Endodermal cell (in vitro differentiated cells): ENCODE results near the gene WDR37. TPM values are rescaled to one million over a fixed set of nuclear protein-coding genes. Genes with fewer than 3 reads are reported as not detected.

ENCODE experiments used
- DNase-seq: peaks from one replicate; pipeline ENCODE4 v3.0.0-alpha.2; 2017
- H3K27ac ChIP-seq: 2 replicates; pipeline ENCODE4 v1.5.1; 2013; ENCODE audit warnings: mild to moderate bottlenecking, low read depth, low read length, moderate library complexity
- H3K27me3 ChIP-seq: 2 replicates; pipeline ENCODE4 v1.6.1; 2013; ENCODE audit warnings: mild to moderate bottlenecking, low read length, moderate library complexity; ENCODE audit not compliant: insufficient read depth, control insufficient read depth, poor library complexity, severe bottlenecking
- H3K36me3 ChIP-seq: 2 replicates; pipeline ENCODE4 v1.7.0; 2013; ENCODE audit warnings: mild to moderate bottlenecking, low read length, moderate library complexity; ENCODE audit not compliant: control insufficient read depth, insufficient read depth
- H3K4me1 ChIP-seq: one replicate; pipeline ENCODE4 v1.7.0; 2013; ENCODE audit warnings: low read length; ENCODE audit not compliant: control insufficient read depth, insufficient read depth
- H3K4me3 ChIP-seq: 2 replicates; pipeline ENCODE4 v1.5.1; 2013; ENCODE audit warnings: mild to moderate bottlenecking, low read length, moderate library complexity
- H3K9ac ChIP-seq: 2 replicates; pipeline ENCODE4 v1.6.1; 2013; ENCODE audit warnings: mild to moderate bottlenecking, low read length, moderate library complexity; ENCODE audit not compliant: poor library complexity, severe bottlenecking; ENCODE audit errors: extremely low read depth
- H3K9me3 ChIP-seq: 2 replicates; pipeline ENCODE4 v1.6.1; 2013; ENCODE audit warnings: mild to moderate bottlenecking, low read length, moderate library complexity; ENCODE audit not compliant: control insufficient read depth
- H3K27ac Mint-ChIP-seq: 2 replicates; pipeline ENCODE4 v1.8.0; 2020; ENCODE audit warnings: mixed read lengths
- H3K27me3 Mint-ChIP-seq: 2 replicates; pipeline ENCODE4 v1.8.0; 2021; ENCODE audit warnings: mild to moderate bottlenecking, mixed read lengths; ENCODE audit not compliant: insufficient read depth
- H3K36me3 Mint-ChIP-seq: 2 replicates; pipeline ENCODE4 v1.8.0; 2020; ENCODE audit warnings: low read depth, mixed read lengths
- H3K4me1 Mint-ChIP-seq: 2 replicates; pipeline ENCODE4 v1.8.0; 2020; ENCODE audit warnings: mixed read lengths
- H3K4me3 Mint-ChIP-seq: 2 replicates; pipeline ENCODE4 v1.8.0; 2020; ENCODE audit warnings: mild to moderate bottlenecking, moderate library complexity, mixed read lengths
- H3K9me3 Mint-ChIP-seq: 2 replicates; pipeline ENCODE4 v1.8.0; 2020; ENCODE audit warnings: mild to moderate bottlenecking, mixed read lengths
- WGBS, 2 experiments: methylation state at CpG; one replicate each; pipeline versions ENCODE4 v1.1.5 to v1.1.7; 2013; ENCODE audit warnings: missing lambda C conversion rate in 2 of 2, mixed read lengths in 1 of 2; ENCODE audit not compliant: insufficient coverage in 1 of 2, insufficient read length in 1 of 2; 5-methylcytosine and 5-hydroxymethylcytosine counted together
- total RNA-seq, 2 donors: library from RNA; stranded (reverse); fragmentation: NEBNext Ultra II Directional in 1 of 2; extraction: Animal tissue kit (Norgen Biotek cat#: 25700) in 1 of 2; gene quantifications; 2 replicates in 1 of 2; 3 replicates in 1 of 2; pipeline ENCODE4 v1.2.1, GENCODE V29; 2021
- TF ChIP-seq, protein P1 (sequence below): fragments of 200-600 bp; sonication (generic); conservative IDR thresholded peaks from 2 replicates; pipeline ENCODE4 v1.5.0; 2021; ENCODE audit warnings: antibody characterized with exemption, mild to moderate bottlenecking

Gene WDR37
- total RNA-seq, 2 donors from 2014 or later, result 10.7 TPM

DNA sequence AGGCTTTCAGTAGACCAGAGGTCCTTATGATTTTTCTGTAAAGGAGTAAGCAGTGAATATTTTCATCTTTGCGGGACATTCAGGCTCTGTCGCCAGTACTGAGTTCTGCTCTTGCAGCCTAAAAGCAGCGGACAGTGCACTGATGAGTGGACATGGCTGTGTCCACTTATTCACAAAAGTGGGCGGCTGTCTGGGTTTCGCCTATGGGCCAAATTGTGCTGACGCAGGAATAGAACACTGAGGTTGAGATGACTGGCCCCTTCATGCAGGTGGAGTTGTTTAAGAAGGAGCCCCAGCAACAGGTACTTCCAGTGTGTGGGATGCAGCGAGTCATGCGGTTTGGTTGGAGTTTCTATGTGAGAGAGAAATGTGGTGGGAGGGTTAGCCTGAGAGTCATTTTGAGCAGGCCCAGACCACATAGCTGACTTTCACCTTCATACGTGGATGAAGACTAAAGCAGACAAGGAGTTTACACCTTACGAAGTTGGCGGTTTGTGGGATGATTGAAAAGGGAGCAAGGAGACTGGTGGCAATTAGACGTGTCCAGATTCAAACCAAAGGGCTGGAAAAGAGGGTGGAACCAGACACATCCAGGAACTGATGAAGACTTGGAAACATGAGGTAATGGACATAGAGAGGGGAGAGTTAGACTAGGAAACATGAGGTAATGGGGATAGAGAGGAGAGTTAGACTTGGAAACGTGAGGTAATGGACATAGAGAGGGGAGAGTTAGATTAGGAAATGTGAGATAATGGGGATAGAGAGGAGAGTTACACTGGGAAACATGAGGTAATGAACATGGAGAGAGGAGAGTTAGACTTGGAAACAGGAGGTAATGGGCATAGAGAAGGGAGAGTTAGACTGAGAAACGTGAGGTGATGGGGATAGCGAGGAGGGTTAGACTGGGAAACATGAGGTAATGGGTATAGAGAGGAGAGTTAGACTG lies 38.2 kb downstream of the WDR37 start:
- no peak overlapping the region for H3K4me3 Mint-ChIP-seq
- TF ChIP-seq, protein P1, sequence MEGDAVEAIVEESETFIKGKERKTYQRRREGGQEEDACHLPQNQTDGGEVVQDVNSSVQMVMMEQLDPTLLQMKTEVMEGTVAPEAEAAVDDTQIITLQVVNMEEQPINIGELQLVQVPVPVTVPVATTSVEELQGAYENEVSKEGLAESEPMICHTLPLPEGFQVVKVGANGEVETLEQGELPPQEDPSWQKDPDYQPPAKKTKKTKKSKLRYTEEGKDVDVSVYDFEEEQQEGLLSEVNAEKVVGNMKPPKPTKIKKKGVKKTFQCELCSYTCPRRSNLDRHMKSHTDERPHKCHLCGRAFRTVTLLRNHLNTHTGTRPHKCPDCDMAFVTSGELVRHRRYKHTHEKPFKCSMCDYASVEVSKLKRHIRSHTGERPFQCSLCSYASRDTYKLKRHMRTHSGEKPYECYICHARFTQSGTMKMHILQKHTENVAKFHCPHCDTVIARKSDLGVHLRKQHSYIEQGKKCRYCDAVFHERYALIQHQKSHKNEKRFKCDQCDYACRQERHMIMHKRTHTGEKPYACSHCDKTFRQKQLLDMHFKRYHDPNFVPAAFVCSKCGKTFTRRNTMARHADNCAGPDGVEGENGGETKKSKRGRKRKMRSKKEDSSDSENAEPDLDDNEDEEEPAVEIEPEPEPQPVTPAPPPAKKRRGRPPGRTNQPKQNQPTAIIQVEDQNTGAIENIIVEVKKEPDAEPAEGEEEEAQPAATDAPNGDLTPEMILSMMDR, result no peak
- peaks cover 60% of the 10 kb centered on the region for H3K36me3 ChIP-seq
- no peak for DNase-seq
- H3K4me1 ChIP-seq, result no peaks in the 10 kb centered on the region
- H3K4me1 Mint-ChIP-seq, result peaks cover 4% of the 10 kb centered on the region
- H3K9me3 ChIP-seq, result no peaks in the 10 kb centered on the region
- H3K27ac ChIP-seq, result no peak overlapping the region
- H3K36me3 Mint-ChIP-seq, result peaks cover 38% of the 10 kb centered on the region
- no peaks in the 10 kb centered on the region for H3K27me3 Mint-ChIP-seq
- no peak overlapping the region for H3K27ac Mint-ChIP-seq
- H3K9ac ChIP-seq, result no peak overlapping the region
- H3K27me3 ChIP-seq, result no peaks in the 10 kb centered on the region
- H3K9me3 Mint-ChIP-seq, result no peaks in the 10 kb centered on the region
- 94 to 98% methylated on average over 15 of the region's 15 CpGs for WGBS, 2 experiments
- H3K4me3 ChIP-seq, result no peak overlapping the region

- Histone ChIP-seq H3K4me3 (no peak overlapping the region), H3K27me3 (no peaks in the 10 kb centered on the region), H3K9ac (no peak overlapping the region), H3K9me3 (no peaks in the 10 kb centered on the region), H3K36me3 (peaks cover 52% of the 10 kb centered on the region), H3K27ac (no peak overlapping the region), H3K4me1 (no peaks in the 10 kb centered on the region)
- 88 to 97% methylated on average over 7 to 12 of the region's 12 CpGs for WGBS, 2 experiments
- no peaks in the 10 kb centered on the region for H3K9me3 Mint-ChIP-seq
- TF ChIP-seq, protein P1, result no peak
- no peaks in the 10 kb centered on the region for H3K27me3 Mint-ChIP-seq
- no peaks in the 10 kb centered on the region for H3K4me1 Mint-ChIP-seq
- H3K27ac Mint-ChIP-seq, result no peak overlapping the region
- H3K4me3 Mint-ChIP-seq, result no peak overlapping the region
- no peak for DNase-seq
- H3K36me3 Mint-ChIP-seq, result peaks cover 30% of the 10 kb centered on the region
These were observed 39.3 kb downstream of the WDR37 start for GRCh38 chr10:1095498-1095897.

- Mint-ChIP-seq H3K4me1 (peaks cover 3% of the 10 kb centered on the region), H3K27ac (no peak overlapping the region), H3K4me3 (no peak overlapping the region), H3K9me3 (no peaks in the 10 kb centered on the region), H3K36me3 (peaks cover 24% of the 10 kb centered on the region), H3K27me3 (no peaks in the 10 kb centered on the region)
- no peak overlapping the region for H3K9ac ChIP-seq
- no peak overlapping the region for H3K27ac ChIP-seq
- DNase-seq, result no peak
- TF ChIP-seq, protein P1, result no peak
- WGBS, 2 experiments, result 93 to 95% methylated on average over 25 to 27 of the region's 27 CpGs
- no peak overlapping the region for H3K4me3 ChIP-seq
- H3K27me3 ChIP-seq, result no peaks in the 10 kb centered on the region
- H3K36me3 ChIP-seq, result peaks cover 43% of the 10 kb centered on the region
- H3K4me1 ChIP-seq, result no peaks in the 10 kb centered on the region
- no peaks in the 10 kb centered on the region for H3K9me3 ChIP-seq
These were observed 40.2 kb downstream of the WDR37 start for GRCh38 chr10:1096287-1096889.
